GM03348 (cell line): Measurements from ENCODE around the gene C19orf73.
A peak's percentile ranks its signal among the peaks of the same experiment; 100 is the strongest.

Source experiments
- DNase-seq: peaks from one replicate; pipeline ENCODE4 v3.0.0; 2012; ENCODE audit warnings: low spot score

Gene C19orf73

DNA sequence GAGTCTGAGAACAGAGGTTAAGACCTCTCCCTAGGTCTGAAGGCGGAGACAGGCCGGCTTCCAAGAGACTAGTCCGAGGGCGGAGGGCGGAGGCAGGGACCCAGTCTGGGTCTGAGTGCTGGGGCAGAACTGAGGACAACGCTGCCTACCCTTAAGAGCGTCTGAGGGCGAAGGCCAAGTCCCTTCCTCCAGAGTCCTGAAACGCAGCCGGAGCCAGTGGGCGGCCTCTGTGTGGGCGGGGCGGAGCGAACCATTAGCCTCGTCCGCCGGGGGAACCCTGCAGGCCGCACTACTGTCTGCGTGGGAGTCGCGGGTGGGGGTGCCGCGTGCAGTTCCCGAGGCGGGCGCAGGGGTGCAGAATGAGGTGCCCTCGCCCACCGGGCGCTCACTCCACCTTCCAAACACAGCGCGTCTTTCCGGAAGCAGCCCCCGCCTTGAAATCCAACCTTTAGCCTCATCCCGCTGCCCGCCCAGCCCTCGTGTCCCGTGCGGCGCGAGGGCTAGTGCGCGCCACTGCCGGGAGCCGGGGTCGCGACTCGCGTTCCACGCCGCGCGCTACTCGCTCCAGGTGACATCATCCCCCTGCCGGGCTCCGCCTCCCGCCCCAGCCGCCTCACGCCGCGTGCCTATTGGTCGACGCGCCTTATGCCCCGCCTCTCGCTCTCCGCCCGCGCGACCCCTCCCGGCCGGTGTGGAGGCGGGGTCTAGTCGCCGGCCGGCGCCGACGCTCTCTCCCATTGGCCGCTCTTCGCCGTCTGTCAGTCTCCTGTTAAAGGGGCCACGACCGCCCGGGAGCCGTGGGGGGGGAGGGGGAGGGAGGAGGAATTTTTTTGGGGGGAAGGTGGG lies at the start of gene C19orf73:
TSS of gene C19orf73 (minus strand) at position 579 of the 846 bp plus-strand sequence. CDS start at position 458, 121 bp downstream.
- peak; percentile 100 for DNase-seq

DNA sequence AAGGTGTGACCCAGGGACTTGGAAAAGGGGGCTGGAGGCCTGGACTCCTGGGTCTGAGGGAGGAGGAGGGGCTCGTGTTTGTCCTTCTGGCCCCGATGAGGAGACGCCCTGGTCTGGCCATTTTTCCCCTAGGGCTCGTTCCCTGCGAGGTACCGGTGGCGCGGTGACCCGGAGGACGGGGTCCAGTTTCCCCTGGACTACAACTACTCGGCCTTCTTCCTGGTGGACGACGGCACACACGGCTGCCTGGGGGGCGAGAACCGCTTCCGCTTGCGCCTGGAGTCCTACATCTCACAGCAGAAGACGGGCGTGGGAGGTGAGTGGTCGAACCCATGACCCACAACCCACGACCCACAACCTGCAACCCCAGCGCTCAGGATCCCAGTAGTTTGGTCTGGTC lies 49.5 kb upstream of the C19orf73 start:
- DNase-seq = no peak

DNA sequence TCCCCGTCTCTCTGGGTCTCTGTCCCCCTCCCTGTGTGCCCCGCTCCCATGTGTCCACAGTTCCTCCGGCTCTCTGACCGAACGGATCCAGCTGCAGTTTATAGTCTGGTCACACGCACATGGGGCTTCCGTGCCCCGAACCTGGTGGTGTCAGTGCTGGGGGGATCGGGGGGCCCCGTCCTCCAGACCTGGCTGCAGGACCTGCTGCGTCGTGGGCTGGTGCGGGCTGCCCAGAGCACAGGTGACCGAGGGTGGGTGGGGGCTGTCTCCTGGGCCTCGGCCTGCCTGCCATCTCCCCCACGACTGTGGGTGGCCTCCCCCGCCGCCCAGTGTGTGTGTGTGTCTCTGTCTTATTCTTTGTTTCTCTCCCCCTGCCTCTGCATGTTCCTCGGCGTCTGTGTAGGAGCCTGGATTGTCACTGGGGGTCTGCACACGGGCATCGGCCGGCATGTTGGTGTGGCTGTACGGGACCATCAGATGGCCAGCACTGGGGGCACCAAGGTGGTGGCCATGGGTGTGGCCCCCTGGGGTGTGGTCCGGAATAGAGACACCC lies 49.0 kb upstream of the C19orf73 start:
- DNase-seq = no peak

DNA sequence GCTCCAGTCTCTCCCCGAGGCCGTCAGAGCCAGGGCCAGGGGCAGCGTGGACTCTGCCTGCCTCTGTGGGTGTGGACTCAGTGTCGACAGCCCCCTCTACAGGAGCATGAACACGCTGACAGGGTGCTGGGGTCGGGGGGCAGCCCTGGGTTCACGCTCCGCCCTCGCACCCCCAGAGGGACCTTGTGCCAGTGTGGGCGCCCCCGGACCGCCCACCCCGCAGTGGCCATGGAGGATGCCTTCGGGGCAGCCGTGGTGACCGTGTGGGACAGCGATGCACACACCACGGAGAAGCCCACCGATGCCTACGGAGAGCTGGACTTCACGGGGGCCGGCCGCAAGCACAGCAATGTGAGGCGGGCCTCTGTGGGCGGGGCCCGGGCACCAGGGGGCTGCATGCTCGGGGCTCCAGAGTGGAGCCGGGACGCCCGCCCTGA lies 46.9 kb upstream of the C19orf73 start:
- no peak for DNase-seq

DNA sequence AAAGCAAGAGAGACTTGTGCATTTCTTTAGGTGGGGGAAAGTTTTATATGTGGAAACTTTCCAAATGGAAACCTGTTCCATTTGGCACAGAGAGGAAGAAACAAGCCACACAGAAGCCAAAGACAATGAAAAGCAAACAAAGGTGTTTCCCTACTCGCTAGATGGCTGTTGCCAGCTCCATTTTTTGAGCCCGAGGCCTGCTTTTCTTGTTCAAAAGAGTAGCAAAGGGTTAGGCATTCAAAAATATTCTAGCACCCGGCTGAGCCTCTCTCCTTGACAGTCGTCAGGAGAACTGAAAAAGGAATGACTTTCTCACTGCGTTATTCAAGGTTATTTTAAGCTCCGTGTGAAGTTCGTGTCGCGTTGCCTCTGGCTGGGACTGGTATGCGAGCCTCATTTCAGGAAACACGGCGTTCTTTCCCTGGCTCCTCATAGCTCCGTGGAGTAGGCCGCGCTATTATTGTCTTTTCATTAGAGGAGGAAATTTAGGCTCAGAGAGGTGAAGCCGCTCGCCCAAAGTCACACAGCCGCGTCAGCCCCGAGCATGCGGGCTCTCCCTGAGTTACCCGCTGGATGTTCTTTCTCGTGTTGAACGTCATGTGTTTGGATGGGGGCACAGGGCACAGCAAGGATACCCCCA lies 46.3 kb upstream of the C19orf73 start:
- DNase-seq = no peak

GRCh38 chr19:49161987-49162386 lies 43.0 kb upstream of the C19orf73 start:
- no peak for DNase-seq

DNA sequence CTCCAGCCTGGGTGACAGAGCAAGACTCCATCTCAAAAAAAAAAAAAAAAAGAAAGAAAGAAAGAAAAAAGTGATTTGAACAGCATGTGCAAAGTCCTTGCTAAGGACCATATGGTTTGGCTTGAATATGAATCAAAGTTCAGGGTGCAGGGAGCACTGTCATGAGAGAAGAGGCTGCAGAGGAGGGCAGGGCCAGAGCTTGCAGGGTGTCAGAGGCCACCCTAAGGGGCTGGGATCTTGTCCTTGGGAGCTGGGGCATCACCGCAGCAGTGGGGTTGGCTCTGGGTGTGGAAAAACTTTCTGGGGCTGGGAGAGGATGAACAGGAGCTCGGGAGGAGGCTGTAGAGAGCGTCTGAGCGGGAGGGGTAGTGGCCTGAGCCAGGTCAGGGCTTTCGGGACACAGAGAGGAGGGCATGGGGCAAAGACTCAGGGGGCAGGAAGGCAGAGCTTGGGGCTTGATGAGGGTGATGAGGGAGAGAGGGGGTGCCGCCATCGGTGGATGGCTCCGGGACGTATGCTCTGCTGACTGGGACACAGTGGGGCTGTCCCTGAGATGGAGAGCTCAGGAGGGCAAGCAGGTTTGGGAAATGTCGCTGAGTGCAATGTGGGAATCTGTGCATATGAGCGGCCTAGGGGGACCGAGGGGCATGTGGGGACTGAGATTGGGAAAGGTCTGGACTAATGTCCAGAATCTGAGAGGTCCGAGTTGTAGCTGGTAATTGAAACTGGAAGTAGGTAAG lies 41.7 kb upstream of the C19orf73 start:
- no peak for DNase-seq

- peak; percentile 96 for DNase-seq
These were observed 38.7 kb upstream of the C19orf73 start, which contains the start of gene TRPM4 for GRCh38 chr19:49157445-49158224. TSS of gene TRPM4 (plus strand) at chr19:49157792. CDS start at chr19:49157867, 75 bp downstream.

DNA sequence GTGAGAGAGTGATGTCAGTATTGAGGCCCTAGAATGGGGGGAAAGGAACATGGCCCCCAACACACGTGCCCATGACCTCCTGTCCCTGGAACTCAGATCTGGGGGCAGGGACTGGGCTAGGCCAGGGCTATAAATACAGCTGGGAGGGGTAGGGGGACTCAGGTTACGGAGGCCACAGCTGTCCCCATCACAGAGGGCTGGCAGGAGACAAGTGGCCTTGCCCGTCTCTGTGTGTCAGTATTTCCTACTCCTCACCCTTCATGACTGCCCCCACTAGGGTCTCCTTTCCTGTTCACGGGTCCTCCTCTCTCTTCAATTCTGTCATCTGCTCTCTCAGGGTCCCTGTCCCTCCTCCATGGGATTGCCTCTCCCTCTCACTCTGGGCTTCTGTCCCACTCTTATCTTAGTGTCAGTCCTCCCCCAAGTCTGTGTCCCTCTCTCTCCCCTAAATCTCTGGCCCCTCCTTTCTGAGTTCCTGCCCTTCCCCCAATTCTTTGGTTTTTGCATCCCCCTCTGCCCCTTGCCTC lies 36.9 kb upstream of the C19orf73 start:
- no peak for DNase-seq

GRCh38 chr19:49155005-49155819 lies 36.3 kb upstream of the C19orf73 start, which contains the start of gene HRC:
TSS of gene HRC (minus strand) at chr19:49155396. CDS start at chr19:49155237, 159 bp downstream.
- DNase-seq = no peak

DNA sequence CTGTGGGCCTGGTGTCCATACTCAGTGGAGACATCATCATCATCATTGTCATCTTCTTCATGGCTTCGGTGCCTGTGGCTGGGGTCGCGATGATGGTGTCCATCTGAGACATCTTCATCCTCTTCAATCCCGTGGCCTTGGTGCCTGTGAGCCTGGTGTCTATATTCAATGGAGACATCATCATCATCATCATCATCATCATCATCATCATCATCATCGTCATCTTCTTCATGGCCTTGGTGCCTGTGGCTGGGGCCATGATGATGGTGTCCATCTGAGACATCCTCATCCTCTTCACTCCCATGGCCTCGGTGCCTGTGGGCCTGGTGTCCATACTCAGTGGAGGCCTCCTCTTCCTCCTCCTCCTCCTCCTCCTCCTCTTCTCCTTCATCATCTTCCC lies 35.3 kb upstream of the C19orf73 start:
- DNase-seq = no peak

DNA sequence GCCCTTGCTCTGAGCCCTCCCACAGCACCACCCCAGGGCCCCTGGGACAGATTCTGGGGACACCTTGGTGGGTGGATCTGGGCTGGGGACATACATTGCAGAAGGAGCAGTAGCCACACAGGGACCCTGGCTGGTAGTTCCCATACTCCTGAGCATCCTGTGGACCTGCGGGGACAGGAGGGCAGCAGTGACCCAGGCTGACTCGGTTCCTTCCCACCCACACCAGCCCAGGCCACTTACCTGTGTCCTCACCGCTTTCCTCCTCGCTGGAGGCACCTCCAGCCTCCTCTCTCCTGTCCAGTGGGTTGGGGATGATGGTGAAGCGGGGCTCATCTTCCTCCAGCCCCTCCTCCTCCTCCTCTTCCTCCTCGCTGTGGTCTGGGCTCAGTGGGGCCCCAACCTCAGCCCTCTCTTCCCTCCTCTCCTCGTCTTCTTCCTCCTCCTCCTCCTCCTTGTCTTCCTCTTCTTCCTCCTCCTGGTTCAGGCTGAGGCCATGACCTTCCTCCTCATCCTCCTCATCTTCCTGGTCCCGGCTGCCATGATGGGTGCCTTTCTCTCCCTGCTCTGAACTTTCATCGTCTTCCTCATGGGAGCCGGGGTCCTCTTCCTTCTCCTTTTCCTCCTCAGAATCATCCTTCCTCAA lies 34.3 kb upstream of the C19orf73 start:
- no peak for DNase-seq

- no peak for DNase-seq
These were observed 33.2 kb upstream of the C19orf73 start for GRCh38 chr19:49152119-49152550.

DNA sequence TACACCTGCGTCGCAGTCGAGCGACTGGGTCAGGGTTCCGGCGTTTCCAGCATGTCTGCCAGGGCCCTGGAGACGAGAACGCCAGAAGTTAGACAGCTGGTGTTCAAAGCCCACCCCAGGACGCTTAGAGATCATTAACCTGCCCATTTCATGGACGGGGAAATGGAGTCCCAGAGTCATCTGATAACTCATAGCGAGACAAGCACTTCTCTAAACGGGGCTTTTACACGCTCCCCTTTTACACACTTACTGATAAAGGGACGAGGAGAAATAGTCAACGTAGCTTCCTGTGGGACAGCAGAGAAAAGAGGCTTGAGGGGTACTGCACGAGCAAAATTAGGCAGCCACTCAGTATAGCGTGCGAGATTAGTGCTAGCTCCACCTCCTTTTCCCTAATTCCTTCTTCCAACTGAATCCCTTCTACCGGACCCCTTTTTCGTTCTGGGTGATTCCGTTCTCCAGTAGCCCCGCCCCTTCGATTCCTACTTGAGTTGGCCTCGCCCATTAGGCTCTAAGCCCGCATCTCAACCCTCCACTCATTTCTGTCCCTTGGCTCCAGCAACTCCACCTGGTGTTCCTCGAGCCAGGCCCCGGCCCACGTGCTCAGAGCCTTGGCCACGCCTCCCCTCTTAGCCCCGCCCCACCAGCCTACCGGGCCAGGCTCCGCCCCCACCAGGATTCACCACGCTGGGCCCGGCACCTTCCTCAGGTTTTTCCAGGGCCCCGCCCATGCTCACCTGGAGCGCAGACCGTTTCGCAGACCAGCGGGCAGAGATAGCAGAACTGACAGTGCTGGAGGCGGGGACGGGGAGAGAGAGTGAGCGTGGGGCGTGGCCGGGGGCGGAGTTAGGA lies 32.5 kb upstream of the C19orf73 start:
- DNase-seq = peak; percentile 67

DNA sequence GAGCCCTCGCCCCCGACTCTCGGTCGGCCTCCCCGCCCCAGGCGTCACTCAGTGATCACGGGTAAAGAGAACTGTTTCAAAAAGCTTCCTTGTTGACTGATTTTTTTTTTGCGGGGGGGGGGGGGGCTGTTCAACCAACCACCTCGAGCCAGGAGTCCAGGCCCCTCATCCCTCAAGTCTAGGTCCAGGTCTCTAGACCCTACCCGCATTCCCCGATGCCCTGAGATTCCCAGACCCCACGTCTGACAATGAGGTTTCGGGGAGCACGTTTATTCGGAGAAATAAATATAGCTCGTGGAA lies 32.0 kb upstream of the C19orf73 start:
- DNase-seq = no peak

GRCh38 chr19:49150106-49150943 lies 31.4 kb upstream of the C19orf73 start:
- peak; percentile 91 for DNase-seq

DNA sequence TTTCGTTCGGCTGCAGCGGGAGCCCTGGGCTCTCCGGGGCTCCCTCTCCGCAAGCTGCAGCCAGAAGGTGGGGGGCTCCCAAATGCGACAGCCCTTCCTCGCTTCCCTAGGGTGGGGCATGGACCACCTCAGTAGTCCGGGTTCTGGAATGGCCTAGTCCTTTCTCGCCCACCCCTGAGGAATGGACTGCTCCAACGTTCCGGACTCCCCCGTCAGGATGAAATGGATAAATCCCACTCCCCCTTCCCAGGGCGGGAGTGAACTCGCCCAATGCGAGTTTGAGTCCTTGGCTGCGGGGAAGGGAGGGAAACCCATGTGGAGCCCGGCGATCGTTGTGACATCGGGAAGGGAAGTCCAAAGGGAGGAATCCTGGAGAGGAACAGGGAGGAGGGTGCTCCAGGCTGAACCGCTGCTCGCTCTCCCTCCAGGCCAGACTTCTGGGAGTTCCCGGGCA lies 30.7 kb upstream of the C19orf73 start:
- peak; percentile 84 for DNase-seq
